Hematopoietic multipotent progenitor cell treated with erythropoietin and hydrocortisone succinate and interleukin-3 and kit ligand, for 6 days (in vitro differentiated cells): ENCODE data around the gene YES1.
"Not testable (repeated sequence)": the region's sequence is repeated elsewhere in the genome, so short reads cannot be mapped to it uniquely, and the experiment has no call there.

ENCODE experiments used
- DNase-seq: peaks from one replicate; pipeline ENCODE4 v3.0.0-alpha.2; 2015

Gene YES1

DNA sequence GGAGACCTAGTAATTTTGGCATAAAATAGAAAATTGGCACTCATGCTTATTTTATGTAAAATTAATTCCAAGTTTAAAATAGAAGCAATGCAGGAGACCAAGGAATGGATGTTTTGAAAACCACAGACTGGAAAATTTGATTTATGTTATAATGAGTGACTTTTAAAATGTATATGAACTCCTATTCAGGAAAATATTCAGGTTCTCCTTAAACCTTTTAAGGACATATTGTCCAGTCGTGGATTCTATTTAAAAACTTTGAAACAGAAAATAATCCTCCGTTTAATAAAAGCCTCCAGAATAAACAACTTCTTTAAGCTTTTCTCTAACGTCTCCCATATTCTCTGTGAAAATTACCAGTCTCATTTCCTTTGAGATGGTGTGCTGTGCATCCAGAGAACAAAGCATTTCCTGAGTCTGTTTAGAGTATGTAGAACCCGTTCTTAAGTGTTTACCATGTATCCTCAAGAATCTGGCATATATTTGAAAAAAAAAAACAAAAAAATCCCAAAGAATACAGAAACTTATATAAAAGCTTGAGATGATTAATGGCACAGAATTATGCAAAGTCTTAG, 8.6 kb upstream of the YES1 start:
- DNase-seq, result no peak

GRCh38 chr18:816869-817268, 4.8 kb upstream of the YES1 start:
- no peak for DNase-seq

GRCh38 chr18:816088-816653, 4.1 kb upstream of the YES1 start:
- DNase-seq, result no peak

GRCh38 chr18:815353-815752, 3.3 kb upstream of the YES1 start:
- no peak for DNase-seq

DNA sequence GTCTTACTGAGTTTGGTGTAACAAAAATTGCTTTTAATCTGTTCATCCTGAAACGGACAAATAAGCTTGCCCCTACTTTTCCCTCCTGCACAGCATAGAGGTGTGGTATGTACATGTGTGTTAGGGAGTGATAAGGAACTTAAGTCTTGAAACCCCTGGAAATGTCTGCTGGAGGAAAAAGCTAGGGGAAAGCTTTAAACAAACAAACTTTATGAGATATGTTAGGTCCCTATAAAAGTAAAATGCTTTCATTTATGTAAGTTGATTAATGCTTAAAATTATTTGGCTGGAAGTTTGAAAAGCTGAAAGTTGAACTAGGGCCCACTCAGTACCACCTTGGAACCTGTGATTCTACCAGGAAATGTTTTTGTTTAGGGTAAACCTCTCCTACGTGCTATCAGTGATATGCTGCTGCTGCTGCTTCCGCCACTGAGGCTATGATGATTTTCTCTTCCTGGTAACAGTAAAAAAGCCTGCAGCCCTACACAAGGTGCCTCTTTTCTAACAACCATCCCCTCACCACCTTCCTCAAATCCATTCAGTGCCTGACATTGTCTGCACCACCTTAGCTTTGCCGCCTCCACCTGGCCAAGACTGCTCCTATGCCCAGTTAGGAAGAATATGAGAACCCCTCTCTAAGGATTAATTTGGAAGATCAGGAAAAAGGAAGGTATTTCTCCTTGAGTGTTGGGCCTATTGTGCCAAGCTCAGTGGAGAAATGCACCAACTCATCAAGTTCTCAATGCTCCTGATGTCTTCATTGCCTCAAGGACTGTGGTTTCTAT, 2.5 kb upstream of the YES1 start:
- peak; percentile 81 for DNase-seq

- DNase-seq, result peak; percentile 86
These were observed 1.4 kb upstream of the YES1 start for GRCh38 chr18:813172-814071.

- DNase-seq, result peak; percentile 90
These were observed 532 bp upstream of the YES1 start for GRCh38 chr18:812376-813171.

GRCh38 chr18:811182-811891, 705 bp downstream of the YES1 start:
- no peak for DNase-seq

DNA sequence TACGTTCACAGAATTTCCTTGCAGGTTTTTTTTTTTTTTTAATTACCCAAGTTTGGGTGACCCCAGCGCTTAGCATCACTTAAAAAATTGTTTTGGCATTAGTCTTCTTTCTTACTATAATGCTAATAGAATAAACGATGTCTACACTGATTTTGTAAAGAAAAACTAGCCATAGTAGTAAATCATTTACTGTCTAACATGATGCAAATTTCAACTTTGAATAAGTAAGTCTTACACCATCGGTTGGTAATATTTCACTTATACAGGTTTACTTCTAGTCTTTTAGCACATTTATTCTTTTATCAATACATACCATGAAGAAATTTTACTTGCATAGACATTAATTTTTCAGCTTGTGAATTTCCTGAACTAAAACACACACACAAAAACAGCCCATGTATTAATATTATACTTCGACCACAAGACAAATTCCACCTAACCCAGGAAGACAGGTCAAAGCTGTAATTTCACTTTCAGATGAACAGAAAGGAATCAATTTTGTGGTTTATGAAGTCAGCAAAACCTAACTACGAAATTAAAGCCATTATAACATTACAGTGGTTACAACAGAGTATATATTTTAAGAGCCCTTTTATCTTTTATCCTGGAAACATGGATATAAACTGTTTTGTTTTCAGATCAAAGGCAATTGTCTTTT, 1.9 kb downstream of the YES1 start:
- no peak for DNase-seq

GRCh38 chr18:809228-809627, 2.8 kb downstream of the YES1 start:
- not testable (repeated sequence) for DNase-seq

GRCh38 chr18:808502-808901, 3.5 kb downstream of the YES1 start:
- DNase-seq, result no peak

DNA sequence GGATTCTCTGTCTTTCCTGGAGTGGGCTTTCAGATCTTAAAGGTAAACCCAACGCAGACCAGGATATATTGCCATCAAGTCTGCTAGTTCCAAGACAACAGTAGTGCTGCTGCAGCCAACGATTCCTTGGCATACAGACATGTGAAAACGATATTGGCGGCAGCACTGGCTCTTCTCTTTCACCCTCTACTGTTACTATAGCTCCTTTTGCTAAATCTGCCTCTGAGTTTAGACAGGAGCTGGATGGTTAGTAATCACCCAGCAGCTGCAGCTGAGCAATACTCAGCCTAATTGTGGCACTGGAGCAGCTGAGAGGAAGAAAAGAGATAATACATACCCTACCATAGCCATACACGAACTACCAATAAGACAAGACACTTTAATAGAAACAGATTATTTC, 4.0 kb downstream of the YES1 start:
- peak; percentile 60 for DNase-seq

- no peak for DNase-seq
These were observed 6.3 kb downstream of the YES1 start for GRCh38 chr18:805755-806110.

GRCh38 chr18:805008-805754, 6.9 kb downstream of the YES1 start:
- DNase-seq, result peak; percentile 48

GRCh38 chr18:801137-801536, 10.9 kb downstream of the YES1 start:
- DNase-seq, result peak; percentile 46

GRCh38 chr18:799943-800342, 12.1 kb downstream of the YES1 start:
- no peak for DNase-seq

GRCh38 chr18:795383-795782, 16.7 kb downstream of the YES1 start:
- not testable (repeated sequence) for DNase-seq

GRCh38 chr18:789397-789796, 22.6 kb downstream of the YES1 start:
- no peak for DNase-seq

- DNase-seq, result peak; percentile 68
These were observed 26.8 kb downstream of the YES1 start for GRCh38 chr18:785242-785641.

GRCh38 chr18:784470-785172, 27.4 kb downstream of the YES1 start:
- no peak for DNase-seq
